Urothelium cell line (cell line): ENCODE measurements around the gene RHBDF1.
"Not testable (repeated sequence)": the region's sequence is repeated elsewhere in the genome, so short reads cannot be mapped to it uniquely, and the experiment has no call there.

Experiments
- DNase-seq: peaks from one replicate; pipeline ENCODE4 v3.0.0; 2011; ENCODE audit warnings: low spot score, mixed read lengths
- FAIRE-seq: peaks from 2 replicates; lab custom pipeline; 2011; peaks lifted over from hg19 to GRCh38; lab: Jason Lieb, UNC

The RHBDF1 gene

GRCh38 chr16:60929-61878 is 11.2 kb downstream of the RHBDF1 start:
- FAIRE-seq = no peak
- DNase-seq = no peak

GRCh38 chr16:60166-60565 is 12.3 kb downstream of the RHBDF1 start:
- no peak for FAIRE-seq
- DNase-seq = no peak

GRCh38 chr16:59440-60059 is 12.9 kb downstream of the RHBDF1 start:
- DNase-seq (no peak), FAIRE-seq (no peak)

GRCh38 chr16:58491-59439 is 13.7 kb downstream of the RHBDF1 start:
- FAIRE-seq = no peak
- DNase-seq = no peak

GRCh38 chr16:57711-58110 is 14.7 kb downstream of the RHBDF1 start:
- FAIRE-seq (no peak), DNase-seq (no peak)

- no peak for DNase-seq
- no peak for FAIRE-seq
Observed at GRCh38 chr16:56231-56927, 16.1 kb downstream of the RHBDF1 start.

GRCh38 chr16:55571-56136 is 16.8 kb downstream of the RHBDF1 start:
- no peak for FAIRE-seq
- no peak for DNase-seq

GRCh38 chr16:54237-54581 is 18.2 kb downstream of the RHBDF1 start:
- no peak for FAIRE-seq
- DNase-seq = no peak

- DNase-seq = peak; percentile 99
- FAIRE-seq = peak; percentile 87
Observed at GRCh38 chr16:53346-54236, 18.8 kb downstream of the RHBDF1 start, which contains the start of the genes POLR3K and SNRNP25. Gene POLR3K (minus strand): TSS chr16:53608. CDS start chr16:53586, 22 bp downstream. Gene SNRNP25 (plus strand): TSS chr16:53828. CDS start chr16:54017, 189 bp downstream.

GRCh38 chr16:50769-51591 is 21.5 kb downstream of the RHBDF1 start:
- FAIRE-seq = no peak
- DNase-seq = no peak

GRCh38 chr16:47234-47633 is 25.2 kb downstream of the RHBDF1 start:
- DNase-seq = no peak
- FAIRE-seq = no peak

GRCh38 chr16:46510-46909 is 25.9 kb downstream of the RHBDF1 start:
- not testable (repeated sequence) for DNase-seq, FAIRE-seq

GRCh38 chr16:45454-45853 is 27.0 kb downstream of the RHBDF1 start:
- no peak for FAIRE-seq

GRCh38 chr16:44655-45054 is 27.8 kb downstream of the RHBDF1 start:
- FAIRE-seq = no peak
- DNase-seq = no peak

More at GRCh38 chr16:45454-45853, 27.0 kb downstream of the RHBDF1 start:
- no peak for DNase-seq

GRCh38 chr16:43294-43693 is 29.1 kb downstream of the RHBDF1 start:
- no peak for DNase-seq
- FAIRE-seq = no peak

GRCh38 chr16:42691-43090 is 29.7 kb downstream of the RHBDF1 start:
- no peak for FAIRE-seq
- DNase-seq = no peak

- DNase-seq (no peak), FAIRE-seq (no peak)
Observed at GRCh38 chr16:42069-42457, 30.4 kb downstream of the RHBDF1 start.

GRCh38 chr16:41439-42068 is 30.9 kb downstream of the RHBDF1 start:
- FAIRE-seq = no peak
- no peak for DNase-seq
